NCI-H2227 (cell line): ENCODE data around the gene SH2B2.

Experiments used
- DNase-seq: peaks from one replicate; lab custom pipeline; 2025; ENCODE audit not compliant: unreplicated experiment; lab: John Stamatoyannopoulos, UW

The SH2B2 gene

GRCh38 chr7:102286237-102287110 is at the start of gene SH2B2:
SH2B2 (plus strand) TSS chr7:102286868; CDS start chr7:102300551, 13,683 bp downstream.
- peak; percentile 90 for DNase-seq

GRCh38 chr7:102239206-102239820 is 47.4 kb upstream of the SH2B2 start:
- DNase-seq: no peak

DNA sequence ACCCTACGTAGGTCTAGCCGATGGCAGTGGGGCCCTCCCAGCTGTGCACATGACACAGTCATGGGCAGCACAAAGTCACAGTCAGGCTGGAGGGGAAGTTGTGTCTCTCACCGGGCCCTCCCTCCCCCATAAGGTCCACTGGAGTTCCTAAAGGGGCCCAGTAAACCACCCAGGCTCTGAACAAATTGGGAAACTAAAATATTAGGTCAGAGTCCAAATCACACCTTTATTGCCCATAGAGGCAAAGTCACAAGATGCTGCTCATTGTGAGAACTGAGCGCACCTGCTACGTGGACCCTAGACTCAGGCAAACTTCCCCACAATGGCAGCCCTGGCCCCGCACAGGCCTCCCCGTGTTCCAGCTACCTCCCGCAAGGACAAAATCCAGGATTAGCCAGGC is 45.2 kb upstream of the SH2B2 start:
- no peak for DNase-seq

GRCh38 chr7:102244601-102245000 is 42.1 kb upstream of the SH2B2 start:
- no peak for DNase-seq

DNA sequence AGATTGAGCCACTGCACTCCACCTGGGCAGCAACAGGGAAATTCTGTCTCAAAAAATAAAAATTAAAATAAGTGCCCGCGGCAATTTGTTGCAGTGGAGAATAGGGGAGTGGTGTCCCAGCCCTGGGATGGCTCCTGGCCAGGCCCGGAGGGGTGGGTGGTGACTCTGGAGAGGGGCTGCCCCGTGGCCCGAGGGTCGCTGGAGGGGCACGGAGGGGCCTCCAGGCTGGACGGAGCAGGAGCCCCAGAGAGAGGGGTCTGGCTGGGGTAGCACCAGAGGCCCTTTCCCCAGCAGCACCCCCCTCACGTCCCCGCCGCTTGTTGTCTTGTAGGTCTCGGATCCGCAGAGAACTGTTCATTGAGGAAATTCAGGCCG is 38.6 kb upstream of the SH2B2 start:
- no peak for DNase-seq

- no peak for DNase-seq
Observed at GRCh38 chr7:102248456-102249395, 37.9 kb upstream of the SH2B2 start.

DNA sequence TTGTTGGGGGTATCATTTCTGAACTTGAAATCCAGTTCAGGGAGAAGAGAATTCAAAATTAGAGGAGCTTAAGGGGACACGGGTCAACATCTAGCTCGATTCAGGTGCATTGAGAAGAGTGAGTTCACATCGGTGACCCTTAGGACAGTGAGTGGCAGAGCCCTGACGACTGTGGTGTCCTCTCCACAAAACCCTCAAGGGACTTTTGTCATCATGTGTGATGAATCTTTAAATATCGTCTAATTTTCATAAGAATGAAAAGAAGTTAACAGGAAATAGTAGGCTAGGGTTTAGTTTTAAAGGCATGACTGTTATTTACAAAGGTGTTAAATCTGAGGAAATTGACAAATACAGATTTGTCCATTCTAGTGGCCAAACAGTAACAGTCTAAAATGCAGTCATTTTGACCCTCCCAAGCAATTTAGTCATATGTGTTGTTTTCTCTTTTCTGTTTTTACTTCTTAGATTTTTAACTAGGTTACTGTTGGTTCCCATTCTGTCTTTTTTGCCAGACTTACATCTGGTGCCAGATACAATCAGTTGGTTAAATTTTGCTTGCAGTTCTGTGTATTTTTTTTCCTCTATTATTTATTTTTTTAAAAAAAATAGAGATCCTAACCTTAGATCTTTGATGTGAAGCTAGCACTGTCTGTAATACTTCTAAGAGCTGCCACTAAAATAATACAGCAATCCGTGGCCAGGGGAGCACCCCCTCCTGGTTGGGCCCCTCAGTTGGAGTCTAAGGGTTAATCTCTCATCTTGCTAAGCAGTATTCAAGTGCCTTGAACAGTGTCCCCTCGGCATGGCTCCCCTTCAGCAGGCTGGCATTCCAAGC is 34.9 kb upstream of the SH2B2 start:
- no peak for DNase-seq

DNA sequence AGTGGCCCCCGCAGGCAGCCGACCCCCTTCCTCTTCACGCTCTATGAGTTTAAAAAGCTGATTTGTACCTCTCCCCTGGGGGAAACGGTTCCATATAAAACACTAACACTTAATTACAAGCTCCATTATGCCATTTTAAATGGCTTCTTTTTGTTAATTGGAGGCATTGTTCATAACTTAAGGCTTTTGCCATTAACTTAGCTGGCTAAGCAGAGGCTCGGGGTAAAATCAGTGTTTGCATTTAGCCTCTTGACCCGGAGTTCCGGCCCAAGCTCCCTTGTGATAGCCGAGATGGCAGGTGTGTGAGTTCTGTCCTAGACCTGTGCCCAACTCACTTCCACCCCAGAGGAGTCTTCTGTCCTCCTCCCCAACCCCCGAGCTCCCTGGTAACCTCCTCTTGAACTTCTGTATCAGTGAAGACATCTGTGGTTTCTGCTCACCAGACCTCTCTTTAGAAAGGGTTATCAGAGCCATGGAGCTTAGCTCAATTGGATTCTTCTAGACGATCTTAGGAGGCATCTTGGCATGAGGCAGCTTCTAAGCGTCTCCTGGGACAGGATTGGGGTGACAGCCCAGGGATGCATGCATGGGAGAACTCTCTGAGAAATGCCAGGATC is 34.2 kb upstream of the SH2B2 start:
- no peak for DNase-seq

GRCh38 chr7:102253066-102253972 is 33.3 kb upstream of the SH2B2 start:
- DNase-seq: no peak

- DNase-seq: no peak
Observed at GRCh38 chr7:102253973-102254370, 32.7 kb upstream of the SH2B2 start.

- DNase-seq: no peak
Observed at GRCh38 chr7:102254521-102254920, 32.1 kb upstream of the SH2B2 start.

- no peak for DNase-seq
Observed at GRCh38 chr7:102255501-102255900, 31.2 kb upstream of the SH2B2 start.

- no peak for DNase-seq
Observed at GRCh38 chr7:102255916-102256315, 30.8 kb upstream of the SH2B2 start.

DNA sequence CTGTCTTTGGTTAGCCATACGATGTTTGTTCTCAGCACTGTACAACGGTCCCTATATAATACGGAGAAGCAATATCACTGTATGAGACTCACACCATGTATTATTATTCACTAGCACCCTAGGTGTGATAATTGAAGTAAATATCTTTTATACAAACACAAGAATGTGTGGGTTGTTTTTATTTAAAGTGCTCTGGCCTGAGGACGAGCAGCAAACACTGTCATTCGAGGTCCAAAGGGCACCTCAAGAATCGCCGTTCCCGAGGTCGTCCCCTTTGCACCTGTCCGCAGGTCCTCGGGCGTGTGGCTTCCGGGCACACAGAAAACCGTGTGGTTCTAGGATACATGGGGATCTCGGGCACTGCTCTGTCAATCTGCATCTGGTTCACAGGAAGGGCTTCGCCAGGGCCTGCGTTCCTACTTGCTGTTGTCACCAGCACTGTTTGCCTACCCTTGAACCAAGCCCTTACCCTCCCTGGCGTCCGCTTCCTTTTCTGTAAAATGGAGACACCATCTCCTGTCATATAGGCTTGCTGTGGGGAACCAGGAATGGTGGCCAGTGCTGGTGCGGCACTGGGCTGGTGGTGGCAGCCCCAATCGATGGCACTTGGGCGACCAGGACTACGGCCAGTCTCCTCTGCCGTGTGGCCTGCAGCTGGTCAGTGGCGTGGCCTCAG is 28.5 kb upstream of the SH2B2 start:
- no peak for DNase-seq

- no peak for DNase-seq
Observed at GRCh38 chr7:102258749-102259107, 27.9 kb upstream of the SH2B2 start.

GRCh38 chr7:102260856-102261255 is 25.8 kb upstream of the SH2B2 start:
- peak; percentile 82 for DNase-seq

GRCh38 chr7:102261451-102261850 is 25.2 kb upstream of the SH2B2 start:
- no peak for DNase-seq

GRCh38 chr7:102262546-102262945 is 24.1 kb upstream of the SH2B2 start:
- no peak for DNase-seq
